Smooth muscle cell (in vitro differentiated cells): ENCODE data around the gene HYAL2. TPM values are rescaled to one million over a fixed set of nuclear protein-coding genes. Genes with fewer than 3 reads are reported as not detected.

Experiments used
- DNase-seq: peaks from one replicate; lab custom pipeline; 2025; ENCODE audit not compliant: unreplicated experiment; lab: John Stamatoyannopoulos, UW
- H2AFZ ChIP-seq: fragments of 200-600 bp; sonication (generic); 2 replicates; pipeline ENCODE4 v1.6.0; 2016; ENCODE audit warnings: antibody characterized with exemption, low read depth, mild to moderate bottlenecking
- H3F3A ChIP-seq: fragments of 200-600 bp; sonication (generic); 2 replicates; pipeline ENCODE4 v1.6.0; 2017; ENCODE audit warnings: antibody characterized with exemption, low read depth
- H3K27ac ChIP-seq: fragments of 200-600 bp; sonication (generic); 2 replicates; pipeline ENCODE4 v1.5.1; 2016; ENCODE audit warnings: low read depth, mild to moderate bottlenecking
- H3K27me3 ChIP-seq: fragments of 200-600 bp; sonication (generic); 2 replicates; pipeline ENCODE4 v1.6.1; 2016; ENCODE audit warnings: low read depth, mild to moderate bottlenecking
- H3K36me3 ChIP-seq: fragments of 200-600 bp; sonication (generic); 2 replicates; pipeline ENCODE4 v1.5.1; 2016; ENCODE audit warnings: low read depth
- H3K4me1 ChIP-seq: fragments of 200-600 bp; sonication (generic); 2 replicates; pipeline ENCODE4 v1.5.1; 2016; ENCODE audit warnings: low read depth
- H3K4me2 ChIP-seq: fragments of 200-600 bp; sonication (generic); 2 replicates; pipeline ENCODE4 v1.6.0; 2016; ENCODE audit warnings: mild to moderate bottlenecking
- H3K4me3 ChIP-seq: fragments of 200-600 bp; sonication (generic); 2 replicates; pipeline ENCODE4 v1.5.1; 2016; ENCODE audit warnings: mild to moderate bottlenecking
- H3K79me2 ChIP-seq: fragments of 200-600 bp; sonication (generic); 2 replicates; pipeline ENCODE4 v1.6.0; 2016; ENCODE audit warnings: low read depth, mild to moderate bottlenecking
- H3K9ac ChIP-seq: fragments of 200-600 bp; sonication (generic); 2 replicates; pipeline ENCODE4 v1.6.0; 2016; ENCODE audit warnings: low read depth
- H3K9me3 ChIP-seq: fragments of 200-600 bp; sonication (generic); replicated peaks from 2 replicates; pipeline ENCODE4 v1.5.1; 2016; ENCODE audit warnings: low read depth
- H4K20me1 ChIP-seq: fragments of 200-600 bp; sonication (generic); 2 replicates; pipeline ENCODE4 v1.6.0; 2016; ENCODE audit warnings: low read depth
- WGBS: methylation state at CpG from one replicate; pipeline ENCODE4 v1.1.7; 2016; ENCODE audit warnings: low lambda C conversion rate; 5-methylcytosine and 5-hydroxymethylcytosine counted together
- polyA plus RNA-seq: library from polyadenylated mRNA; unstranded; fragments of >200 nt; fragmentation: Nextera tagmentation; extraction: Ambion mirVana; gene quantifications from 2 replicates; pipeline ENCODE4 v1.2.1, GENCODE V29; 2016
- total RNA-seq: library from RNA; depleted of rRNA; stranded (reverse); fragments of >200 nt; gene quantifications from 2 replicates; pipeline ENCODE4 v1.2.3, GENCODE V29; 2014
- TF ChIP-seq, protein P1 (sequence below): fragments of 200-600 bp; sonication (generic); IDR thresholded peaks from 2 replicates; pipeline ENCODE4 v1.5.1; 2017; ENCODE audit warnings: borderline replicate concordance, mild to moderate bottlenecking, antibody characterized with exemption; ENCODE audit not compliant: insufficient read depth, poor library complexity, severe bottlenecking

The HYAL2 gene
- total and polyA plus RNA-seq, 2 experiments from 2014 or later: 83.3 to 88.0 TPM

DNA sequence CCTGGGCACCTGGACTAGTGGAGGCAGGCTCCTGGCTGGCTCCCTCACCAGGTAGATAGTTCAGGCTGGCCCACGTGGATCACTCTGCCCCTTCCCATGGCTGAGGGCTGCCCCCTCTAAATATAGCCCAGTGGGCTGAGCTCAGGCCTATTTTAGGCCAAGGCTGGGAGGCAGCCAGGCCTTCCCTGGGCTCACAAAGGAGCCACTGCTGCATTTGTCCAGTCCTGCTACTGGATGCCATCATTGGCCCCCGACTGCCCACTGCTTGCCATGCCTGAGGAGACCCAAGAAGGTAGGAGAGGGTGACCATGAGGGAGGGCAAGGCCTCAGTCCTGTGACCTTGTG is 43.7 kb downstream of the HYAL2 start, which contains the start of gene LSMEM2:
LSMEM2 (plus strand) TSS at position 208 of the 345 bp plus-strand sequence; CDS start at position 235, 27 bp downstream.
- peaks cover 33% of the 10 kb centered on the region for H3K27me3 ChIP-seq
- no peaks in the 10 kb centered on the region for H3K4me1 ChIP-seq
- peaks cover 8% of the 10 kb centered on the region for H4K20me1 ChIP-seq
- no peak within 1 kb of the TSS for H3K27ac ChIP-seq
- no peak within 1 kb of the TSS for H3K4me2 ChIP-seq
- no peak within 1 kb of the TSS for H3K4me3 ChIP-seq
- H3K9me3 ChIP-seq: no peaks in the 10 kb centered on the region
- no peak within 1 kb of the TSS for H3K9ac ChIP-seq
- H3K79me2 ChIP-seq: no peaks in the 10 kb centered on the region
- no peak within 1 kb of the TSS for H2AFZ ChIP-seq
- no peak for DNase-seq
- TF ChIP-seq, protein P1, sequence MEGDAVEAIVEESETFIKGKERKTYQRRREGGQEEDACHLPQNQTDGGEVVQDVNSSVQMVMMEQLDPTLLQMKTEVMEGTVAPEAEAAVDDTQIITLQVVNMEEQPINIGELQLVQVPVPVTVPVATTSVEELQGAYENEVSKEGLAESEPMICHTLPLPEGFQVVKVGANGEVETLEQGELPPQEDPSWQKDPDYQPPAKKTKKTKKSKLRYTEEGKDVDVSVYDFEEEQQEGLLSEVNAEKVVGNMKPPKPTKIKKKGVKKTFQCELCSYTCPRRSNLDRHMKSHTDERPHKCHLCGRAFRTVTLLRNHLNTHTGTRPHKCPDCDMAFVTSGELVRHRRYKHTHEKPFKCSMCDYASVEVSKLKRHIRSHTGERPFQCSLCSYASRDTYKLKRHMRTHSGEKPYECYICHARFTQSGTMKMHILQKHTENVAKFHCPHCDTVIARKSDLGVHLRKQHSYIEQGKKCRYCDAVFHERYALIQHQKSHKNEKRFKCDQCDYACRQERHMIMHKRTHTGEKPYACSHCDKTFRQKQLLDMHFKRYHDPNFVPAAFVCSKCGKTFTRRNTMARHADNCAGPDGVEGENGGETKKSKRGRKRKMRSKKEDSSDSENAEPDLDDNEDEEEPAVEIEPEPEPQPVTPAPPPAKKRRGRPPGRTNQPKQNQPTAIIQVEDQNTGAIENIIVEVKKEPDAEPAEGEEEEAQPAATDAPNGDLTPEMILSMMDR: no peak
- H3F3A ChIP-seq: no peaks in the 10 kb centered on the region
- H3K36me3 ChIP-seq: no peaks in the 10 kb centered on the region
- WGBS: 86% methylated on average over 2 of the region's 2 CpGs

DNA sequence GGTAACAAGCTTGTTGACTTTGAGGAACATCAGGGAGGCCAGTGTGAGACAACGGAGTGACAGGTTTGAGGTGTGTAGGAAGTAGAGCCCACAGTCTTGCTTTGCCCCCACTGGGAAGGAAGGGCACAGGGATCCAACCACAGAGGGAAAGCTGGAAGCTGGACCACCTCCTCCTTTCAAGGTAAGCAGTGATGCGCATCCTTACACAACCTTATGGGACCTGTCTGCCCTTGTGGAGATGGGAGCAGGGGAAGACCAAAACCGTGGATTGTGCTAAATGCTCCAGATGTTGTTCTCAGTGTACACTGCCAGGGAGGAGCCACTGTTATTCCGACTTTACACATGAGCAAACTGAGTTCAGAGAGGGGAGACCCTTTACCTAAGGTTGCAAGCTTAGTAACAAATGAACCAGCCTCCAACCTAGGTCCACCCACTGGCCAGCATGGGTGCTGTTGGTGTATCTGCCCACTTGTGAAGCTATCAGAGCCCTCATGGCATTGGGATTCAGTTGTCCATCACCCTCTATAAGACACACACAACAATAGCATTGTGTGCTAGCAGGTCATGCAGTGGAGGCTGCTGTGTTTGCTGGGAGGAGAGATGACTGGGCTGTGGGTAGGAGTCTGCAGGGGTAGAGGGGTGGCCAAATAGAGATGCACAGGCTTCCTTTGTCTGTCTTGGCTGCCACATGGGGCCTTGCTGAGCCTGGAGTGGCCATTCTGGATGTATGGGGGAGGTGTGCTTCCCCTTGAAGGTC is 44.2 kb downstream of the HYAL2 start:
- Histone ChIP-seq H3K4me1 (peaks cover under 1% of the 10 kb centered on the region), H3K27ac (no peak overlapping the region), H2AFZ (no peak overlapping the region), H3K9ac (no peak overlapping the region), H3K4me3 (no peak overlapping the region), H3K27me3 (peaks cover 39% of the 10 kb centered on the region), H4K20me1 (peaks cover 8% of the 10 kb centered on the region), H3K9me3 (no peaks in the 10 kb centered on the region), H3F3A (no peaks in the 10 kb centered on the region), H3K4me2 (no peak overlapping the region), H3K79me2 (no peaks in the 10 kb centered on the region), H3K36me3 (no peaks in the 10 kb centered on the region)
- TF ChIP-seq, protein P1: no peak
- WGBS: 90% methylated on average over 4 of the region's 4 CpGs
- no peak for DNase-seq

DNA sequence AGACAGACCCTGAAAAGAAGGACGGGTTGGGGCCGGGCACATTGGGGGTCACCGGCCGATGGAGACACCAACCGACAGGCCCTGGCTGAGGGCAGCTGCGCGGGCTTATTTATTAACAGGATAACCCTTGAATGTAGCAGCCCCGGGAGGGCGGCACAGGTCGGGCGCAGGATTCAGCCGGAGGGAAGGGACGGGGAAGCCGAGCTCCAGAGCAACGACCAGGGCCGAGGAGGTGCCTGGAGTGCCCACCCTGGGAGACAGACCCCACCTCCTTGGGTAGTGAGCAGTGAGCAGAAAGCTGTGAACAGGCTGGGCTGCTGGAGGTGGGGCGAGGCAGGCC is 45.8 kb downstream of the HYAL2 start:
- Histone ChIP-seq H3K4me2 (no peak overlapping the region), H3K36me3 (no peaks in the 10 kb centered on the region), H2AFZ (no peak overlapping the region), H3K4me1 (peaks cover 4% of the 10 kb centered on the region), H3K27me3 (peaks cover 42% of the 10 kb centered on the region), H3K79me2 (no peaks in the 10 kb centered on the region), H3F3A (no peaks in the 10 kb centered on the region), H3K4me3 (no peak overlapping the region), H3K9ac (no peak overlapping the region), H3K9me3 (no peaks in the 10 kb centered on the region), H3K27ac (no peak overlapping the region), H4K20me1 (peaks cover 8% of the 10 kb centered on the region)
- WGBS: 94% methylated on average over 17 of the region's 17 CpGs
- no peak for DNase-seq
- TF ChIP-seq, protein P1: no peak
